HepG2 (cell line): ENCODE data around the gene ZNF597. TPM values are rescaled to one million over a fixed set of nuclear protein-coding genes. Genes with fewer than 3 reads are reported as not detected.

Source experiments
- AGO1 ChIP-seq: fragments of 200-400 bp; formaldehyde crosslinking; IDR thresholded peaks from 2 replicates; pipeline ENCODE4 v1.6.1; 2017; ENCODE audit warnings: mild to moderate bottlenecking, low read depth, low read length, moderate library complexity; ENCODE audit not compliant: poor library complexity, severe bottlenecking
- AGO2 ChIP-seq: fragments of 200-400 bp; formaldehyde crosslinking; optimal IDR thresholded peaks from 2 replicates; pipeline ENCODE3; 2017; ENCODE audit warnings: mild to moderate bottlenecking, low read depth, low read length, moderate library complexity
- BCL3 ChIP-seq: sonication (generic); formaldehyde crosslinking; IDR thresholded peaks from 2 replicates; pipeline ENCODE4 v1.5.1; 2020; ENCODE audit warnings: mild to moderate bottlenecking, missing genetic modification reagents, moderate library complexity
- BCL6 ChIP-seq: IDR thresholded peaks from 2 replicates; pipeline ENCODE4 v1.6.1; 2016; ENCODE audit warnings: missing genetic modification reagents, missing compliant biosample characterization
- CREM ChIP-seq, 2 experiments: sonication (generic) in 1 of 2; formaldehyde crosslinking in 1 of 2; IDR thresholded peaks; 2 replicates each; pipeline versions ENCODE4 v1.4.0 to v1.6.1; 2016 to 2020; ENCODE audit warnings: antibody characterized with exemption in 1 of 2, mild to moderate bottlenecking in 1 of 2, missing genetic modification reagents in 1 of 2
- HNRNPL ChIP-seq: fragments of 200-400 bp; formaldehyde crosslinking; IDR thresholded peaks from 2 replicates; pipeline ENCODE4 v1.6.1; 2017; ENCODE audit warnings: mild to moderate bottlenecking, low read depth, low read length
- SP1 ChIP-seq, 2 experiments: fragments of 450-650 bp in 1 of 2; sonication (generic) in 1 of 2; formaldehyde crosslinking in 1 of 2; IDR thresholded peaks; 2 replicates each; pipeline versions ENCODE4 v1.4.0 to v1.6.1; 2016 to 2020; ENCODE audit warnings: missing genetic modification reagents in 1 of 2
- ZNF138 ChIP-seq: sonication (generic); formaldehyde crosslinking; IDR thresholded peaks from 2 replicates; pipeline ENCODE4 v1.5.0; 2020; ENCODE audit warnings: mild to moderate bottlenecking, low read depth, missing genetic modification reagents
- ZNF256 ChIP-seq: sonication (generic); formaldehyde crosslinking; conservative IDR thresholded peaks from 2 replicates; pipeline ENCODE4 v1.4.0; 2020; ENCODE audit warnings: missing genetic modification reagents
- ZNF337 ChIP-seq: sonication (generic); formaldehyde crosslinking; IDR thresholded peaks from 2 replicates; pipeline ENCODE4 v1.5.1; 2020; ENCODE audit warnings: missing genetic modification reagents, low read depth, mild to moderate bottlenecking, borderline replicate concordance
- ZNF646 ChIP-seq: sonication (generic); formaldehyde crosslinking; IDR thresholded peaks from 2 replicates; pipeline ENCODE4 v1.9.0; 2021; ENCODE audit warnings: mild to moderate bottlenecking, missing genetic modification reagents
- polyA plus RNA-seq, 8 experiments: library from polyadenylated mRNA; depleted of rRNA in 3 of 8; stranded (reverse) in 7 of 8; unstranded in 1 of 8; fragments of >200 nt; fragmentation: Illumina TruSeq in 4 of 8; extraction: Trizol in 4 of 8; gene quantifications; 2 replicates each; pipeline versions ENCODE4 v1.2.1 to v1.2.3, GENCODE V29; 2011 to 2016; ENCODE audit warnings: low read depth in 4 of 8, missing spikeins in 1 of 8, mixed read lengths in 1 of 8; ENCODE audit not compliant: insufficient read depth in 1 of 8
- total RNA-seq, 5 experiments: library from RNA; depleted of rRNA; stranded (reverse); fragments of >200 nt; fragmentation: Illumina TruSeq; extraction: Trizol; gene quantifications; 2 replicates each; pipeline ENCODE4 v1.2.3, GENCODE V29; 2016; ENCODE audit warnings: low read depth in 1 of 5
- TF ChIP-seq, protein P1 (sequence below): sonication (generic); formaldehyde crosslinking; IDR thresholded peaks from 2 replicates; pipeline ENCODE4 v1.4.0; 2020; ENCODE audit warnings: missing genetic modification reagents
- TF ChIP-seq, protein P2 (sequence below): sonication (generic); formaldehyde crosslinking; IDR thresholded peaks from 2 replicates; pipeline ENCODE4 v1.4.0; 2020; ENCODE audit warnings: mild to moderate bottlenecking, missing genetic modification reagents

The ZNF597 gene
- total and polyA plus RNA-seq, 2 of the 13 experiments (the other 11 are each of a cell fraction or from before 2014, with no cell fraction given): 1.3 to 2.4 TPM

DNA sequence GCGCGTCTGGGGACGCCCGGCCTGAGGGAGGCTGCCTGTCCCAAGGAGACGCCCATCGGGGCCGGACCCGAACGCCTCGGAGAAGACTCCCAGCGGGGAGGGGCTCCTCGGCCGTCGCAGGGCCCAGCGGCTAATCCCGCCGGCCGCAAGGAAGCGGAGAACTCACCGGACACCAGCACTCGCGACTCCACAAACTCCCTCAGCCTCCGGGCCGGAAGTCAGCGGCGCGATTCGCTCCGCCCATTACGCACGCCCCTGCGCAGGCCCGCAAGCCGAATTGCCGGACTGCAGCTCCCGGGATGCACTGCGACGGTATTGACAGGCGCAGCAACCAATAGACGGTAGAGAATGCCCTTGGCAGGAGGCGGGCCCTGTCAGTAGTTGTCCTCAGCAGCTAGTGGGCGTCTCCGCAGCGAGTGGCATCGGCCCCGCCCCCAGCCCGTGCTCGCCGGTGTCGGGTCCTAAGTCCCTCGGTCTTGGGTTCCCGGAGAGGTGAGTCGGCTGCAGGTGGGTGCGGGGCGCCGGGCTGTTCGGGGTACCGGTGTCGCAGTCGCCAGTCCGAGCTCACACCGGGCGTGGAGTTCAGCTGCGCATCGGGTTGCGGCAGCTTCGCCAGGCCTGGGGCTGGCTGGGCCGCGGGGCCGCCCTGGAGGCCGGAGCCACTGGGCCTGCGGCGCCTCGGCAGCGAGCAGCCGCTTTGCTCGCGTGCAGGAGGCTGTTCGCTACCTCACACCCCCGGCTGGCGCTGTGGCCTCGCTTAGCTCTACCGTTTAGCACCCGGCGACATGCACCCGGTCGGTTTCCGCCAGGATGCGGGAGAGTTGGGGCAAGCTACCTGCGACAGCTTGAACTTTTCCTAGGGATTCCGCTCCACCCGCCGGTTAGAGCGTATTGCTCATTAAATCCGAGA, 42.3 kb downstream of the ZNF597 start, which contains the start of the genes ZNF174 and ZSCAN32 (continued):
- TF ChIP-seq AGO2: peak; percentile 65
- no peak for TF ChIP-seq SP1 (IDR thresholded peaks at IDR 0.05)
- TF ChIP-seq SP1 (CRISPR knock-in tag; IDR thresholded peaks at IDR 0.05): peak; percentile 98
- TF ChIP-seq ZNF256: peak; percentile 29; the same call in 1 of the 2 replicates
- 0 out of 2 replicates have a peak, but pooled peaks have one; percentile 13 for TF ChIP-seq HNRNPL
- peak; percentile 78; the same call in 1 of the 2 replicates for TF ChIP-seq BCL3
- peak; percentile 91; the same call in 1 of the 2 replicates for TF ChIP-seq ZNF337
- TF ChIP-seq BCL6 (CRISPR knock-in tag): 0 out of 2 replicates have a peak, but pooled peaks have one; percentile 9
- TF ChIP-seq, protein P1, sequence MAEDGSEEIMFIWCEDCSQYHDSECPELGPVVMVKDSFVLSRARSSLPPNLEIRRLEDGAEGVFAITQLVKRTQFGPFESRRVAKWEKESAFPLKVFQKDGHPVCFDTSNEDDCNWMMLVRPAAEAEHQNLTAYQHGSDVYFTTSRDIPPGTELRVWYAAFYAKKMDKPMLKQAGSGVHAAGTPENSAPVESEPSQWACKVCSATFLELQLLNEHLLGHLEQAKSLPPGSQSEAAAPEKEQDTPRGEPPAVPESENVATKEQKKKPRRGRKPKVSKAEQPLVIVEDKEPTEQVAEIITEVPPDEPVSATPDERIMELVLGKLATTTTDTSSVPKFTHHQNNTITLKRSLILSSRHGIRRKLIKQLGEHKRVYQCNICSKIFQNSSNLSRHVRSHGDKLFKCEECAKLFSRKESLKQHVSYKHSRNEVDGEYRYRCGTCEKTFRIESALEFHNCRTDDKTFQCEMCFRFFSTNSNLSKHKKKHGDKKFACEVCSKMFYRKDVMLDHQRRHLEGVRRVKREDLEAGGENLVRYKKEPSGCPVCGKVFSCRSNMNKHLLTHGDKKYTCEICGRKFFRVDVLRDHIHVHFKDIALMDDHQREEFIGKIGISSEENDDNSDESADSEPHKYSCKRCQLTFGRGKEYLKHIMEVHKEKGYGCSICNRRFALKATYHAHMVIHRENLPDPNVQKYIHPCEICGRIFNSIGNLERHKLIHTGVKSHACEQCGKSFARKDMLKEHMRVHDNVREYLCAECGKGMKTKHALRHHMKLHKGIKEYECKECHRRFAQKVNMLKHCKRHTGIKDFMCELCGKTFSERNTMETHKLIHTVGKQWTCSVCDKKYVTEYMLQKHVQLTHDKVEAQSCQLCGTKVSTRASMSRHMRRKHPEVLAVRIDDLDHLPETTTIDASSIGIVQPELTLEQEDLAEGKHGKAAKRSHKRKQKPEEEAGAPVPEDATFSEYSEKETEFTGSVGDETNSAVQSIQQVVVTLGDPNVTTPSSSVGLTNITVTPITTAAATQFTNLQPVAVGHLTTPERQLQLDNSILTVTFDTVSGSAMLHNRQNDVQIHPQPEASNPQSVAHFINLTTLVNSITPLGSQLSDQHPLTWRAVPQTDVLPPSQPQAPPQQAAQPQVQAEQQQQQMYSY (CRISPR knock-in tag): no peak
- TF ChIP-seq AGO1: peak; percentile 43
- 0 out of 2 replicates have a peak, but pooled peaks have one; percentile 48 for TF ChIP-seq ZNF646 (CRISPR knock-in tag)
- TF ChIP-seq ZNF138 (CRISPR knock-in tag): 0 out of 2 replicates have a peak, but pooled peaks have one; percentile 25
- peak; percentile 87 for TF ChIP-seq CREM (IDR thresholded peaks at IDR 0.05)
- TF ChIP-seq CREM (CRISPR knock-in tag; IDR thresholded peaks at IDR 0.05): no peak
- TF ChIP-seq, protein P2, sequence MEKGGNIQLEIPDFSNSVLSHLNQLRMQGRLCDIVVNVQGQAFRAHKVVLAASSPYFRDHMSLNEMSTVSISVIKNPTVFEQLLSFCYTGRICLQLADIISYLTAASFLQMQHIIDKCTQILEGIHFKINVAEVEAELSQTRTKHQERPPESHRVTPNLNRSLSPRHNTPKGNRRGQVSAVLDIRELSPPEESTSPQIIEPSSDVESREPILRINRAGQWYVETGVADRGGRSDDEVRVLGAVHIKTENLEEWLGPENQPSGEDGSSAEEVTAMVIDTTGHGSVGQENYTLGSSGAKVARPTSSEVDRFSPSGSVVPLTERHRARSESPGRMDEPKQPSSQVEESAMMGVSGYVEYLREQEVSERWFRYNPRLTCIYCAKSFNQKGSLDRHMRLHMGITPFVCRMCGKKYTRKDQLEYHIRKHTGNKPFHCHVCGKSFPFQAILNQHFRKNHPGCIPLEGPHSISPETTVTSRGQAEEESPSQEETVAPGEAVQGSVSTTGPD: no peak
